GM19023 (cell line): ENCODE results near the gene MUL1.

ENCODE experiments used
- ATAC-seq: cut with Tn5 transposase; IDR thresholded peaks from one replicate; pipeline ENCODE4 v1.9.1; 2021; ENCODE audit warnings: mild to moderate bottlenecking, moderate library complexity; ENCODE audit not compliant: unreplicated experiment

The MUL1 gene

GRCh38 chr1:20485527-20486456, 22.2 kb downstream of the MUL1 start, which contains the start of gene CAMK2N1:
CAMK2N1 (minus strand) TSS chr1:20486210; CDS start chr1:20485379, 831 bp downstream.
- ATAC-seq: no peak

GRCh38 chr1:20484519-20485462, 23.2 kb downstream of the MUL1 start:
- no peak for ATAC-seq

DNA sequence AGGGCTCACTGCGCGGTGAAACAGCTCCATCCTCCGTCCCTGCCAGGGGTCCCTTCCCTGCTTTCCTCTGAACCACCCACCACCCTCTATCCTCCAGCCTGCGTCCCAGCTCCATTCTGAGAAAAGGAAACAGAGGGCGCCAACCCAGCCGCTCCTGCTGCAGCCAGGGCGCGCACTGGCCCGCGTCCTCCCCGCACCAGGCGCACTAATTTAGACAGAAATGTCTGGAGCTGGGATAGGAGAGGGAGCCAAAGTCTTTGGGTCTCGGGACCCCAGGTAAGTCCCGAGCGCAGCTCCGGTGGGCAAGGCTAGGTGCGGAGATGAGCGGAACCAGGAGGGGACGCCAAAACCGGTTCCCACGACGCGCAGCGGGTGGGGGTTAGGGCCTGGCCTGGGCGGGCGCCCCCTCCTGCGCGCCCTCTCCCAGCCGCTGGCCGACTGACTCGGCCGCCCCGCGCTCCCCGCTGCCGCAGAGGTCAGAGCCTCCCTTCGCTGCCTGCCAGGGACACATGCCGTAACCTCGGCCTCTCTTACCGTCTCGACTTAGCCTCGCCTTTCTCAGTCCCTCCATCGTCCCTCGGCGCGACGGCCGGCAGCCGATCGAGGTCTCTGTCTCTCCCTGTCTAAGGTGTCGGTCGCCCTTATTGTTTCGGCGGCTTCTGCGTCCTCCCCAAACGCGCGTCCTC, 24.0 kb downstream of the MUL1 start:
- ATAC-seq: no peak

DNA sequence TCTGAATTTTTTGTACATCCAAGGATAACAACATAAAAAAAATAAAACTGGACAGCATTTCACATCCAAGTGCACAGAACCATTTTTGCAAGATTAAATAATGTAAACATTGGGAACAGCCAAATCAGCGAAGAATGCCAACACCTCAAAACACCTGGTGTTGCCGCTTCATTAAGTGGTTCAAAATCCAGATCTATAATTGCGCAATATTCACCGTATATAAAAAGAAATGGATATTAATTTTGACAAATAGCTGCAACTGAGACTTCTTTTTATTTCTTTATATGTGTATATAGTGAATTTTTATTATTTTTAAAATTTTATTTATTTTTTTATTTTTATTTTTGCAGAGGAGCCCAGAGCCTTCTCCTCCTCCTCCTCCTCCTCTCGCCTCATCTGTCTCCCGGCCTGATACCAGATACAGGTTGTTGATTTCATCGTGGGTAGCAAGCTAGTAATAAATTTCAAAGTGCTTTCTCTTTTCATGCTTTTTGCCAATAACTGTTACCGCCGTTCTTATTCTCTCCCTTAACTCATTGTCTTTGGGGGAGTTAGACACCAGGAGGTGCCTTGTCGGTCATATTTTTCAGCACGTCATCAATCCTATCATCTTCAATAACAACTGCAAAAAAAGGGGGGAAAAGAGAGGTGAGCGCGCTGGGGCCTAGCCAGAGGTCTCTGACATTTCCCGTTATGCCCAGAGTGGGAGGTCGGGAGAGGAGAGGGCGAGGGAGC, 24.7 kb downstream of the MUL1 start:
- ATAC-seq: no peak

GRCh38 chr1:20481643-20482498, 26.1 kb downstream of the MUL1 start:
- no peak for ATAC-seq

- ATAC-seq: no peak
These were observed 26.9 kb downstream of the MUL1 start for GRCh38 chr1:20480951-20481617.

- ATAC-seq: no peak
These were observed 27.6 kb downstream of the MUL1 start for GRCh38 chr1:20480243-20480944.

DNA sequence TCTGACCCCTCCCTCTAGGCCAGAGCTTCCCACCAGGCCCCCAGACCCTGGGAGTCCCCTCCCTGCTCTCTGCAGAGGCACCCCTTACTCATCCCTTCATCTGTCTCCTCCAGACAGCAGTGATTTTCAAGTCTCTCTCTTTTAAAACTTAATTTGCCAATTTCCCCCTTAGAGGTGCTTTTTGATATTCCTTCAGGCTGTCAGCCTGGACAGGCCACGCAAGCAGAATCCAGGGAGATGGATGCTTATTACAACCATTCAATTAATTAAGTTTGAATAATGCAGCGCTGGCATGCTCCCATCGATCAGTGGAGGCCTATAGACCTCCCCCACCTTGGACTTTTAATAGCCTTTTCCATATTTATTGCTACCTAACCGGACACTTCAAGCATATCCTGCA, 28.1 kb downstream of the MUL1 start:
- ATAC-seq: no peak

GRCh38 chr1:20478057-20478635, 29.8 kb downstream of the MUL1 start:
- no peak for ATAC-seq

- no peak for ATAC-seq
These were observed 30.4 kb downstream of the MUL1 start for GRCh38 chr1:20477348-20478056.

GRCh38 chr1:20476265-20477038, 31.5 kb downstream of the MUL1 start:
- no peak for ATAC-seq

DNA sequence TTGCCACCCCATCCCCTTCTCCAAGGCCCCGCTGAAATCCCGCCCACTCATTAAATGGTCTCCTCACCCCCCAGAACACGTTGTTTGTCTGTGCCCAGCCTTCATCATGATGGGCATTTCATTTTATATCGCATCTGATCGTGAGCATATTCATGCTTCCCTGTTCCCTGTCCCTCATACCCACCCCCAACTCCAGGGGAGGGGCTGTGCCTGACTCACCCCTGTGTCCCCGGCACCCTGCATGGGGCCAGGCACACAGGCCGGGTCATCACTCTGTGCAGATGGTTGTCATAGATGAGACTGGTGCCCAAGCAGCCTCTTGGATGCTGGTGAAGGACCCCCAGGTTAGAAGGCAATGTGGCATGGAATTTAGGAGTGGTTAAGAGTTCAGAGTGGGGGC, 33.0 kb downstream of the MUL1 start:
- no peak for ATAC-seq

GRCh38 chr1:20474333-20474975, 33.5 kb downstream of the MUL1 start:
- ATAC-seq: no peak

DNA sequence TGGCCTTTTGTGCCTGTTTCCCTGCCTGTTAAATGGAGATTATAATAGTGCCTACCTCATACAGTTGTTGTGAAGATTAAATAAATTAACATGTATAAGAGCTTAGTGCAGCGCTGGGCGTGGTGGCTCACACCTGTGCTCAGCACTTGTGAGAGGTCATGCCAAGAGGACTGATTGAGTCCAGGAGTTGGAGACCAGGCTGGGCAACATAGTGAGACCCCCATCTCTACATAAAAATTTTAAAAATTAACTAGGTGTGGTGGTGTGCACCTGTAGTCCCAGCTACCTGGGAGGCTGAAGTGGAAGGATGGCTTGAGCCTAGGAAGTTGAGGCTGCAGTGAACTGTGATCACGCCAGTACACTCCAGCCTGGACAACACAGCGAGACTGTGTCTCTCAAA, 34.1 kb downstream of the MUL1 start:
- no peak for ATAC-seq

- ATAC-seq: no peak
These were observed 34.9 kb downstream of the MUL1 start for GRCh38 chr1:20472860-20473711.
